Adrenal gland (tissue), 12 donors: ENCODE measurements around the gene OR1J4. TPM values are rescaled to one million over a fixed set of nuclear protein-coding genes. Genes with fewer than 3 reads are reported as not detected.

ENCODE experiments used
- DNase-seq, 7 donors: peaks; one replicate each; pipeline ENCODE4 v3.0.0-alpha.2; 2019 to 2020
- H3K27ac ChIP-seq, 5 donors: fragments of 200-600 bp; sonication (generic) in 4 of 5; 1 replicate in 3 of 5; 2 replicates in 2 of 5; pipeline versions ENCODE4 v1.5.1 to v1.8.0; 2016 to 2020; ENCODE audit warnings: mild to moderate bottlenecking in 1 of 5
- H3K27me3 ChIP-seq: fragments of 200-600 bp; 2 replicates; pipeline ENCODE4 v1.8.0; 2021
- H3K36me3 ChIP-seq, 2 donors: fragments of 200-600 bp; replicated peaks in 1 of 2; 1 replicate in 1 of 2; 2 replicates in 1 of 2; pipeline versions ENCODE4 v1.5.1 to v1.8.0; 2018 to 2022
- H3K4me1 ChIP-seq, 2 donors: fragments of 200-600 bp; replicated peaks in 1 of 2; 1 replicate in 1 of 2; 2 replicates in 1 of 2; pipeline versions ENCODE4 v1.5.1 to v1.8.0; 2018 to 2021
- H3K4me3 ChIP-seq, 4 donors: fragments of 200-600 bp; sonication (generic) in 3 of 4; one replicate each; pipeline ENCODE4 v1.5.1; 2016 to 2018
- H3K9me3 ChIP-seq, 3 donors: fragments of 200-600 bp; sonication (generic) in 1 of 3; replicated peaks in 1 of 3; 1 replicate in 2 of 3; 2 replicates in 1 of 3; pipeline versions ENCODE4 v1.5.1 to v1.8.0; 2016 to 2021
- POLR2A ChIP-seq, 2 donors: fragments of 450-650 bp; IDR thresholded peaks; one replicate each; pipeline ENCODE4 v1.6.1; 2017; ENCODE audit warnings: antibody characterized with exemption in 2 of 2, mild to moderate bottlenecking in 2 of 2, moderate library complexity in 1 of 2
- WGBS, 4 donors: extraction: QIAGEN DNeasy Blood & Tissue Kit in 2 of 4; methylation state at CpG; one replicate each; pipeline versions ENCODE4 v1.1.5 to v1.1.7; 2013 to 2017; 5-methylcytosine and 5-hydroxymethylcytosine counted together
- intact Hi-C, 2 donors: fragments of 100-400 bp; cut with DNase I; formaldehyde crosslinking; loops; one replicate each; pipeline versions ENCODE4 v1.14.1 to v1.15.0; 2022 to 2023
- polyA plus RNA-seq, 3 donors: library from polyadenylated mRNA; stranded (reverse); fragments of 200-250 nt in 2 of 3; fragments of 350-450 nt in 1 of 3; fragmentation: Illumina TruSeq in 1 of 3; extraction: RNeasy Lipid Tissue Mini Kit (QIAGEN cat#74804) in 1 of 3; gene quantifications; one replicate each; pipeline ENCODE4 v1.2.3, GENCODE V29; 2013 to 2014
- total RNA-seq, 9 donors: library from RNA; depleted of rRNA in 4 of 9; stranded (reverse); fragments of >200 nt in 4 of 9; fragments of 120-200 nt in 1 of 9; fragmentation: NEBNext Ultra II Directional in 1 of 9; extraction: Animal tissue kit (Norgen Biotek cat#: 25700) in 1 of 9; gene quantifications; one replicate each; pipeline versions ENCODE4 v1.1.0 to v1.2.4, GENCODE V29; 2013 to 2023
- TF ChIP-seq, protein P1 (sequence below), 6 experiments: fragments of 450-650 bp in 4 of 6; fragments of 200-600 bp in 2 of 6; sonication (generic) in 1 of 6; IDR thresholded peaks; 1 replicate in 5 of 6; 2 replicates in 1 of 6; pipeline versions ENCODE4 v1.5.1 to v1.8.0; 2016 to 2021; ENCODE audit warnings: antibody characterized with exemption in 6 of 6, mild to moderate bottlenecking in 2 of 6, moderate library complexity in 1 of 6
- donor health status: healthy with polysubstance abuse.
- donor health status: Bipolar disorder and iron deficiency.
- donor health status: DM: yes; HTN: yes; CAD: no.
- donor health status: DM: no; HTN: no; CAD: no.
- donor health status: DM: no; HTN: no; CAD: no.
- donor health status: DM: yes; HTN: yes; CAD: no.

Gene OR1J4
- total and polyA plus RNA-seq, 12 donors: not detected

GRCh38 chr9:122551371-122551770, 32.4 kb downstream of the OR1J4 start:
- Histone ChIP-seq H3K36me3 (no peaks in the 10 kb centered on the region), H3K27me3 (peaks cover 2% of the 10 kb centered on the region), H3K4me3 (no peak overlapping the region), H3K27ac (no peak overlapping the region), H3K9me3 (no peaks in the 10 kb centered on the region), H3K4me1 (no peaks in the 10 kb centered on the region)
- intact Hi-C loops: no loop called here
- DNase-seq: no peak
- 50 to 70% (median 65%) methylated on average over 5 of the region's 5 CpGs for WGBS, 4 donors
- TF ChIP-seq, protein P1, sequence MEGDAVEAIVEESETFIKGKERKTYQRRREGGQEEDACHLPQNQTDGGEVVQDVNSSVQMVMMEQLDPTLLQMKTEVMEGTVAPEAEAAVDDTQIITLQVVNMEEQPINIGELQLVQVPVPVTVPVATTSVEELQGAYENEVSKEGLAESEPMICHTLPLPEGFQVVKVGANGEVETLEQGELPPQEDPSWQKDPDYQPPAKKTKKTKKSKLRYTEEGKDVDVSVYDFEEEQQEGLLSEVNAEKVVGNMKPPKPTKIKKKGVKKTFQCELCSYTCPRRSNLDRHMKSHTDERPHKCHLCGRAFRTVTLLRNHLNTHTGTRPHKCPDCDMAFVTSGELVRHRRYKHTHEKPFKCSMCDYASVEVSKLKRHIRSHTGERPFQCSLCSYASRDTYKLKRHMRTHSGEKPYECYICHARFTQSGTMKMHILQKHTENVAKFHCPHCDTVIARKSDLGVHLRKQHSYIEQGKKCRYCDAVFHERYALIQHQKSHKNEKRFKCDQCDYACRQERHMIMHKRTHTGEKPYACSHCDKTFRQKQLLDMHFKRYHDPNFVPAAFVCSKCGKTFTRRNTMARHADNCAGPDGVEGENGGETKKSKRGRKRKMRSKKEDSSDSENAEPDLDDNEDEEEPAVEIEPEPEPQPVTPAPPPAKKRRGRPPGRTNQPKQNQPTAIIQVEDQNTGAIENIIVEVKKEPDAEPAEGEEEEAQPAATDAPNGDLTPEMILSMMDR (IDR thresholded peaks at IDR 0.05): no peak
- TF ChIP-seq POLR2A (IDR thresholded peaks at IDR 0.05): no peak

GRCh38 chr9:122552812-122553211, 33.9 kb downstream of the OR1J4 start, which contains the start of gene OR1N2:
OR1N2 (plus strand) TSS chr9:122553112; CDS start chr9:122553212, 100 bp downstream.
- H3K27ac ChIP-seq: no peak within 1 kb of the TSS
- no peak within 1 kb of the TSS for H3K4me3 ChIP-seq
- intact Hi-C loops: no loop called here
- H3K9me3 ChIP-seq: no peaks in the 10 kb centered on the region
- DNase-seq: no peak
- no peaks in the 10 kb centered on the region for H3K36me3 ChIP-seq
- no peaks in the 10 kb centered on the region for H3K27me3 ChIP-seq
- no peak for TF ChIP-seq POLR2A (IDR thresholded peaks at IDR 0.05)
- TF ChIP-seq, protein P1 (IDR thresholded peaks at IDR 0.05): no peak
- WGBS, 4 donors: 50 to 73% (median 71%) methylated on average over 2 of the region's 2 CpGs
- no peaks in the 10 kb centered on the region for H3K4me1 ChIP-seq

- no peaks in the 10 kb centered on the region for H3K9me3 ChIP-seq
- 58 to 77% (median 73%) methylated on average over 4 of the region's 4 CpGs for WGBS, 4 donors
- no peaks in the 10 kb centered on the region for H3K27me3 ChIP-seq
- no peaks in the 10 kb centered on the region for H3K36me3 ChIP-seq
- no peak overlapping the region for H3K4me3 ChIP-seq
- no peaks in the 10 kb centered on the region for H3K4me1 ChIP-seq
- no peak for TF ChIP-seq POLR2A (IDR thresholded peaks at IDR 0.05)
- TF ChIP-seq, protein P1 (IDR thresholded peaks at IDR 0.05): no peak
- no peak for DNase-seq
- intact Hi-C loops: no loop called here
- no peak overlapping the region for H3K27ac ChIP-seq
Observed at GRCh38 chr9:122561446-122561845, 42.5 kb downstream of the OR1J4 start.

DNA sequence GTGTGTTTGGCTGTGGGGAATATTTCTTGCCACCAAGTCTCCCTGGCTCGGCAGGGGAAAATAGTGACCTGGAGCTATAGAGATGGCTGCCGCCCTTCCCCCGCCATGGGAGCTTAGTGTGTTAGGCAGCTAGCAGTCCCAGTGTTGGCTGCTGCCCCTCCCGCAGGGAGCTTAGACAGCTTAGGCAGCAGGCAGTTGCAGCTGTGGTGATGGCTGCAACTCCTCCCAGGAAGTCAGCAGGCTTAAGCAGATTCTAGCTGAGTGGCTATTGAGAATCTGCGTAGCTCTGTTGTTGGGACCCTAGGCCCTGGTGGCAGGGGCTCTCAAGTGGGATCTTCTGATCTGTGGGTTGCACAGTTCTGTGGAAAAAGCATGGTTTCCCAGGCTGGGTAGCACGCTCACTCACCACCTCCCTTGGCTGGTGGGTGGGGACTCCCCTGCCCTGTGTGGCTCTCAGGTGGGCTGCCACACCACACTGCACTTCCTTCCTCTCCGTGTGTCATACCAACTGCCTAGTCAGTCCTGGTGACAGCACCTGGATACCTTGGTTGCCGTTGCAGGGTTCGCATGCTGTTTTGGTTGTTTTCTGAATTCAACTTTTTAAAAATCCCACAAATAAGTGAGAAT, 43.3 kb downstream of the OR1J4 start:
- Histone ChIP-seq H3K4me1 (no peaks in the 10 kb centered on the region), H3K27me3 (no peaks in the 10 kb centered on the region), H3K27ac (no peak overlapping the region), H3K36me3 (no peaks in the 10 kb centered on the region), H3K4me3 (no peak overlapping the region), H3K9me3 (no peaks in the 10 kb centered on the region)
- WGBS, 4 donors: 41 to 69% (median 46%) methylated on average over 3 to 9 of the region's 9 CpGs
- no peak for TF ChIP-seq POLR2A (IDR thresholded peaks at IDR 0.05)
- intact Hi-C loops: no loop called here
- no peak for DNase-seq

DNA sequence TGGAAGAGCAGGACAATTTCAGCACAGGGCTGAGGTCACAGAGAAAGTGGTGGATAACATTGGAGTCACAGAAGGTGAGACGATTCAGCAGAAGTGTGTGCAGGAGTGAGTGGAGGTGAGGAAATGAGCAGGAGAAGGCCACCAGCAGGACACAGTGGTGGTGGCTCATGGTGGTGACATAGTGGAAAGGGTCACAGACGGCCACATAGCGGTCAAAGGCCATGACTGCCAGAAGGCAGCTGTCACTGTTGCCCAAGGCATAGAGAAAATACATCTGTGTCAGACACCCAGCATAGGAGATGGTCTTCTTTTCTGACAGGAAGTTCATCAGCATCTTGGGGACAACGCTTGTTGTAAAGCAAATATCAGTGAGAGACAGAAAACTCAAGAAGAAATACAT, 49.0 kb downstream of the OR1J4 start:
- TF ChIP-seq POLR2A (IDR thresholded peaks at IDR 0.05): no peak
- TF ChIP-seq, protein P1 (IDR thresholded peaks at IDR 0.05): no peak
- Histone ChIP-seq H3K9me3 (no peaks in the 10 kb centered on the region), H3K36me3 (no peaks in the 10 kb centered on the region), H3K4me3 (no peak overlapping the region), H3K4me1 (no peaks in the 10 kb centered on the region), H3K27me3 (no peaks in the 10 kb centered on the region), H3K27ac (no peak overlapping the region)
- intact Hi-C loops: no loop called here
- 75 to 81% (median 75%) methylated on average over 4 of the region's 4 CpGs for WGBS, 4 donors
- DNase-seq: no peak
